ENCODE measurements around the gene MAPKAPK2.

MAPKAPK2 gene

DNA sequence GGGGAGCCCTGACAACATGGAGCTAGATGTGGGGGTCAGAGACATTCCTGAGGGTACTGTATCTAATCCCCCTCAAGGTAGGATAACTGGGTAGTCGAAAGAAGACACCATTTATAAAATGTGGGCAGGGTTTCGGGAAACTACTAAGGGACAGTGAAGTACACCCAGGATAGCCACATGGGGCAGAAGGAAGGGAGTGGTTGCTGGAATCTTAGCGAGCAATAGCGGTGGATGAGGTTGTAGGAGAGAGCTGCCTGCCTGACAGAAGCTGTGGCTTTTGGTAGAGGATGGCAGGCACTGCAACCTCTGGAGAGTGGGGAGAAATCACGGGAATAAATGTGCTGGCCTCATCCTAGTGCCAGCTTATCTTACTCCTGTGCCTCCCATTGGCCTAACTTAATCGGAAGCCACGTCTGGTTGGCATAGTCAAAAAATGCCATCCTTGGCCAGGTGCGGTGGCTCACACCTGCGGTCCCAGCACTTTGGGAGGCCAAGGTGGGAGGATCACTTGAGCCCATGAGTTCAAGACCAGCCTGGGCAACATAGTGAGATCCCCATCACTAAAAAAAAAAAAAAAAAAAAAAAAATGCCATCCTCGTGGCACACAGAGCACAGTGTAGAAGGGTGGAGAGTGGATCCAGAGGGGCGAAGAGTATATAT, 23.4 kb upstream of the MAPKAPK2 start:
- DNase-seq (ENCODE audit: insufficient read length, low spot score) (no peak), FAIRE-seq (no peak)
- TF ChIP-seq CTCF (IDR thresholded peaks at IDR 0.05; ENCODE audit: insufficient read depth, missing control alignments), result no peak

DNA sequence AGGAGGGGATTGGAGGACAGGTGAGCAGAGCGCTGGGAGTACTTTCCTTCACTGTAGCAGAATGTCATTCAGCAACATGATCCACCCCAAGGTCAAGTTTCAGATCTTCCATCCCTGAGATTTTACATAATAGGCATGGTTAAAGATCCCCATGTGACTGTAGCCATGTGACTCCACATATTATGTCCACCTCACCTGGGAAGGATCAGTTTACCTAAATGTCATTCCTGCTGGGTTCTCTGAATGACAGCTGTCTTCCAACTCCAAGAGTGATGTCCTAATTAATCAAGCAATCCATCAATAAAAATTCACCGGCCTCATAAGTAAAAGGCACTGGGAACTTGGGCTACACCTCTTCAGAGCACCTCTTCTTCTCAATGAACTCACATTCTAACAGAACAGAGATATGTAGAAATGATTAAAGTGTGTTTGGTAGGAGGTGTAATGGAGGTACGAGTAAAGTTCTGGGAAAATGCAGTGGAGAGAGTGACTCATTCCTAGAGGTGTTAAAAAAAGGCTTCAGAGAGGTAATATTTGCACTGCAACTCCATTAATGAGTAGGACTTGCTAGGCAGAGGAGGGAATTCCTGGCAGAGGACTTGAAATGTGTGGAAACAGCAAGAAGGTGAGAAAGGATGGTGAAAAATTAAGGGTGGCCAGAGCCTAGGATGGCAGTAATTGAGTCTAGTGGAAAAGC, 22.2 kb upstream of the MAPKAPK2 start:
- TF ChIP-seq CTCF (IDR thresholded peaks at IDR 0.05; ENCODE audit: insufficient read depth, missing control alignments), result no peak
- FAIRE-seq, result no peak

GRCh38 chr1:206663362-206663761, 21.3 kb upstream of the MAPKAPK2 start:
- DNase-seq (ENCODE audit: insufficient read length, low spot score) (no peak), FAIRE-seq (no peak)
- no peak for TF ChIP-seq CTCF (IDR thresholded peaks at IDR 0.05; ENCODE audit: insufficient read depth, missing control alignments)

More for the DNA sequence above, 22.2 kb upstream of the MAPKAPK2 start:
- DNase-seq (ENCODE audit: insufficient read length, low spot score), result no peak

DNA sequence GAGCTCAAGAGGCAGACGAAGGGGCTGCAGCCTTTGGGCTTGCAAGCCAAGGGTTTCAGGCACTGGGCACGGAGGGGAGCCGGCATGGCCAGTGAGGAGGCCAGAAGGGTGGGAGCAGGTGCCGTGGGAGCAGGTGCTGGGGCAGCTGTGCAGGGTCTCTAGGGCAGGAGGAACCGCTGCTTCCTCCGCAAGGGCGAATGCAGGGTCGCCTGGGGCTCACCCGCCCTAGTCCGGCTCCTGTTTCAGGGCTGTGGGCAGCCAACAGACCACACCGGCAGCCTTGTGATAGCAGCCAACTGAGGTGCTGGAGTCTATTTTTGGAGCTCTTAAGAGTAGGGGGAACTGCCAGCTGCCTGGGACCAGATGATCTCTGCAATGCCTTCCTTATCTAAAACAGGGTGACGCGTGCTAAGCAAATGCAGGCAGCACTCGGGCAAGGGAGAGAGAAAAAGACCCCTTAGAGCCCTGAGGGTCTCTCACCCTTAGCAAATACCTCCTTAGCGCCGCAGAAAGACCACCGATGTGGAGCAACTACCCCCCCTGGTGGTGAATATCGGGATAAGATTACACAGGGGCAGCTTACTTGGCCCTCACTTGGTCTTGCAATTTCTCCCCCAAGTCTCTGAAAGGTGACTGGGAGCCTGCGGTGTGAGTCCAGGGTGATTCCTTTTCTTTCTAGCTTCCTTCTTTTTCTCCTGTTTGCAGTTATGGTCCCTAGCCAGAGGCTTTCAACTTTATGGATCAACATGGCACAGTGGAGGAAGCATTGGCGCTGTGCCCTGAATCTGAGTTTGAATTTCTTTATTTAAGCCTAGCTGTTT, 20.7 kb upstream of the MAPKAPK2 start:
- DNase-seq (ENCODE audit: insufficient read length, low spot score), result peak; percentile 70
- no peak for FAIRE-seq
- peak; percentile 95 for TF ChIP-seq CTCF (IDR thresholded peaks at IDR 0.05; ENCODE audit: insufficient read depth, missing control alignments)

GRCh38 chr1:206664740-206665139, 20.0 kb upstream of the MAPKAPK2 start:
- no peak for TF ChIP-seq CTCF (IDR thresholded peaks at IDR 0.05; ENCODE audit: insufficient read depth, missing control alignments)
- no peak for FAIRE-seq
- no peak for DNase-seq (ENCODE audit: insufficient read length, low spot score)

DNA sequence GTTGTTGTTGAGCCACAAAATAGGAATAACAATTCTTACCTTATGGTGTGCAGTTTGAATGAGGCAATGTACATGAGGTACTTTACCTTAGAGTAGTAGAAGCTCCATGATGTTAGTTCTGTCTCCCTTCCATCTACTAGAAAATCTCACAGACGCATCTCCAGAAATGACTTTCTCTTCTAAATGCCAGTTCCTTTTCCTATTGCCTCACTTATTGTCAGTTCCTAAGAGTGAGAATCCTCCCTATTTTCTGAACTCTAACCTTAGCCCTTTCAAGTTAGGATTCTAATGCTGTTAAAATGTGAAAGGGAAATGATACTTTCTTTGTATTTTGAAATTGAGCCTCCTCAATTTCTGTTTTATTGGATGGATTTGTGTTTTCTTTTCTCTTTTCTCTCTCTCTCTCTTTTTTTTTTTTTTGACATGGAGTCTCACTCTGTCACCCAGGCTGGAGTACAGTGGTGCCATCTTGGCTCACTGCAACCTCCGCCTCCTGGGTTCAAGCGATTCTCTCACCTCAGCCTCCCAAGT, 18.6 kb upstream of the MAPKAPK2 start:
- DNase-seq (ENCODE audit: insufficient read length, low spot score), result no peak
- no peak for FAIRE-seq
- TF ChIP-seq CTCF (IDR thresholded peaks at IDR 0.05; ENCODE audit: insufficient read depth, missing control alignments), result no peak

Data from D721Med (cell line).